Limb (tissue), 2 donors: Measurements from ENCODE around the gene KHSRP.
A peak's percentile ranks its signal among the peaks of the same experiment; 100 is the strongest.

Experiments
- DNase-seq, 2 donors: peaks; one replicate each; pipeline ENCODE4 v3.0.0-alpha.2; 2016; ENCODE audit errors: extremely low spot score in 2 of 2

The KHSRP gene

GRCh38 chr19:6424195-6424938, at the start of gene KHSRP:
KHSRP (minus strand) TSS chr19:6424811; CDS start chr19:6424701, 110 bp downstream.
- peak in 1 of 2 donors; percentile 68 for DNase-seq

GRCh38 chr19:6473647-6474046, 49.0 kb upstream of the KHSRP start:
- no peak for DNase-seq

GRCh38 chr19:6472713-6473112, 48.1 kb upstream of the KHSRP start:
- no peak for DNase-seq

- no peak for DNase-seq
These were observed 46.5 kb upstream of the KHSRP start for GRCh38 chr19:6471076-6471475.

DNA sequence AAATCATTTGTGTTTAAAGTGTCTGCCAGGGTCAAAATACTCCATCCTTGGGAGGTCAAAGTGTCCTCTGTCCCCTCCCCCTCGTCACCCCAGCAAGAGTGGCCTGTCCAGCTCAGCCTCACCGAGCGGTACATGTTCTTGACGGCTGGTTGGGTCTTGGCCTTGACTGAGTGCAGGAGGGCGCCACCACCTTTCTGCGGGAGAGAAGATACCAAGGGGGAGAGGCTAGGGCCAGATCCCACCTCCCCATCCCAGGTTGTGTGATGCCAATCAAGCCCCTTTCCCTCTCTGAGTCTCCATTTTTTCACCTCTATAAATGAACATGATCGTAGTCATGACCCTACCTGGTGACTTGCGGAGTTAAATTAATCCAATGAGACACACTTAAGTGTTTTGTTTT, 45.6 kb upstream of the KHSRP start:
- no peak for DNase-seq

DNA sequence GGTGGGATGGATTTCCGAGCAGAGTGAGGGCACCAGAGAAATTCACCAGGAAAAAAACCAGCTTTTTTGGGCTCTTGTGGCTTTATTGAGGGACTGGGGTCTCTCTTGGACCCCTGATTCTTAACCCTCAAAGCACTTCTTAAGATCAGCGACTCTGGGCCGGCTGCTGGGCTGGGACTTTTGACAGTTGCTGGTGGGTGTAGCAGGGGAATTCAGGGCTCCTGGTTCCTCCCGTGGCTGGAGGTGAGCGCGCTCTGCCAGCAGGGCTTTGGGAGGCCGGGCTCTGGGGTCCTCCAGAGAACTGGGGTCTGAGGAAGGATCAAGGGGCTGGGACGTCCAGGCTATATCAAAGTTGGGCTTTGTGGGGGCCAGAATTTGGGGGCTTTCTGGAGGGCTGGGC, 42.8 kb upstream of the KHSRP start:
- no peak for DNase-seq

DNA sequence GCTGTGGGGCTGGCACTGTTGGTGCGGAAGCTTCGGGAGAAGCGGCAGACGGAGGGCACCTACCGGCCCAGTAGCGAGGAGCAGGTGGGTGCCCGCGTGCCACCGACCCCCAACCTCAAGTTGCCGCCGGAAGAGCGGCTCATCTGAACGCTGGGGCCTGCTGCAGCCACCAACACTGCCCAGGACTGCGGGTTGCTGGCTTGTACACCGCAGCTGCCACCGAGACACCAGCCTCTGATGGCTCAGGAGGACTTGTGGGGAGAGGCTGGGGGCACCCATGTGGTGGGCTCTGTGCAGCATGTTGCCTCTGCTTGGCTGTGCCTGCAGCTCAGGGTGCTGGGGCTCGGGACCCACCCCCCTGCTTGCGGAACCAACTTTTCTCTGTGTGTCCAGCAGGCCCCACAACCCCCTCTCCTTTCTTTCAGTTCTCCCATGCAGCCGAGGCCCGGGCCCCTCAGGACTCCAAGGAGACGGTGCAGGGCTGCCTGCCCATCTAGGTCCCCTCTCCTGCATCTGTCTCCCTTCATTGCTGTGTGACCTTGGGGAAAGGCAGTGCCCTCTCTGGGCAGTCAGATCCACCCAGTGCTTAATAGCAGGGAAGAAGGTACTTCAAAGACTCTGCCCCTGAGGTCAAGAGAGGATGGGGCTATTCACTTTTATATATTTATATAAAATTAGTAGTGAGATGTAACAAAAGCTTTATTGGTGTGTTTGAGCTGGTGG, 42.1 kb upstream of the KHSRP start:
- no peak for DNase-seq

DNA sequence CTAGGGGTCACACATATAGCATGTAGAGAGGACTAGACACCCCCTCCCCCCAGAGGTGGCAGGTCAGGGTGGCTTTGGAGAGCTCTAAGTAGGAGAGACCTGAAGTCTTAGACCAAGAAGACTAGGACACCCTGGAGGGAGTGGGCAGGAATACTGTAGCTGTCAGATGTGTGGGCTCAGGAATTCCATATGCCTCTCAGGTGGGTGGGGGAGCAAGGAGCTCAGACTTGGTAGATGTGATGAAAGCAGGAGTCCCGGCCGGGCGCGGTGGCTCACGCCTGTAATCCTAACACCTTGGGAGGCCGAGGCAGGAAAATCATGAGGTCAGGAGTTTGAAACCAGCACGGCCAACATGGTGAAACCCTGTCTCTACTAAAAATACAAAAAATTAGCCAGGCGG, 41.1 kb upstream of the KHSRP start:
- DNase-seq, result no peak

DNA sequence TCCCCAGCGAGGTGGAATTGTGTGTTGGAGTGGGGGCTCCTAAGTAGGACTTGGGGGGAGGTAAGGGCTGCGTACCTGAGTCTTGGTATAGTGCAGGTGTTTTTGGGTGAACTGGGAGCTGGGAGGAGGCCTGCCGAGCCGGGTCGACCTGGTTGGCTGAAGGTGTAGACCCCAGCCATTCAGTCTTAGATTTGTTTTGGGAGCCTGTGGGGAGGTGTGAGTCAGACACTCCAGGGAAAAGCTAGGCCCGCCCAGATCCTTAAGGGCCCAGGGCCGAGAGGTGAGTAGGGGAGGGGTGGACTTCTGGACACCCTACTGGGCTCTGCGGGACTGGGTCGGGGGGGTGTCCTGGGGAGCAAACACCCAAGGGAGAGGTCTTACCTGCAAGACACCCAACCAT, 40.4 kb upstream of the KHSRP start:
- no peak for DNase-seq

DNA sequence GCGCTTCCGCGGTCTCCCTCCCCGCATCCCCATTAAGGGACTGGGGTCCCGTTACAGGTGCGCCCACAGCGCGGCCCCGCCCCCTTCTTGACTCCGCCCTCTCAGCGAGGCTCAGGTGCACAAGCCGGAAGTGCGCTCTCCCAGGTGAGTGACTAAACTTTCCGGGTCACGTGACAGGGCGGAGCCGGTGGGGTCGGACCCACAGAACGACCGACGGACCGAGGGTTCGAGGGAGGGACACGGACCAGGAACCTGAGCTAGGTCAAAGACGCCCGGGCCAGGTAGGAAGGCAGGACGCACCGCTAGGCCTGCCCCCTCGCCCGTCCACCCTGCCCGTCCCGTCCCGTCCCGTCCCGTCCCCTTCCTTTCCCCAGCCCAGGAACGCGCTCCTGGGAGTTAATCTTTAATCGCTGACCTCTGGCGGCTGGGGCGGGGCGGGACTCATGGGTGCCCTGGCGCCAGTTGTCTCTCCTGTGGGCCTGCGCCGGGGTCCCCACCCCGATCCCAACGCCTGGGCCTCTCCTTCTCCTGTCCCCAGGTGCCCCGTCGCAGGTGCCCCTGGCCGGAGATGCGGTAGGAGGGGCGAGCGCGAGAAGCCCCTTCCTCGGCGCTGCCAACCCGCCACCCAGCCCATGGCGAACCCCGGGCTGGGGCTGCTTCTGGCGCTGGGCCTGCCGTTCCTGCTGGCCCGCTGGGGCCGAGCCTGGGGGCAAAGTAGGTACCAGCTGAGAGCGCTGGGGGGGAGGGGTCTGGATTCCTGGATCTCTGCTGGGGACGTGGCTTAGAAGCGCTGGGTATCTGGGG, 39.7 kb upstream of the KHSRP start, which contains the start of gene CRB3:
TSS of gene CRB3 (plus strand) at position 202 of the 804 bp plus-strand sequence. CDS start at position 633, 431 bp downstream.
- DNase-seq, result no peak

DNA sequence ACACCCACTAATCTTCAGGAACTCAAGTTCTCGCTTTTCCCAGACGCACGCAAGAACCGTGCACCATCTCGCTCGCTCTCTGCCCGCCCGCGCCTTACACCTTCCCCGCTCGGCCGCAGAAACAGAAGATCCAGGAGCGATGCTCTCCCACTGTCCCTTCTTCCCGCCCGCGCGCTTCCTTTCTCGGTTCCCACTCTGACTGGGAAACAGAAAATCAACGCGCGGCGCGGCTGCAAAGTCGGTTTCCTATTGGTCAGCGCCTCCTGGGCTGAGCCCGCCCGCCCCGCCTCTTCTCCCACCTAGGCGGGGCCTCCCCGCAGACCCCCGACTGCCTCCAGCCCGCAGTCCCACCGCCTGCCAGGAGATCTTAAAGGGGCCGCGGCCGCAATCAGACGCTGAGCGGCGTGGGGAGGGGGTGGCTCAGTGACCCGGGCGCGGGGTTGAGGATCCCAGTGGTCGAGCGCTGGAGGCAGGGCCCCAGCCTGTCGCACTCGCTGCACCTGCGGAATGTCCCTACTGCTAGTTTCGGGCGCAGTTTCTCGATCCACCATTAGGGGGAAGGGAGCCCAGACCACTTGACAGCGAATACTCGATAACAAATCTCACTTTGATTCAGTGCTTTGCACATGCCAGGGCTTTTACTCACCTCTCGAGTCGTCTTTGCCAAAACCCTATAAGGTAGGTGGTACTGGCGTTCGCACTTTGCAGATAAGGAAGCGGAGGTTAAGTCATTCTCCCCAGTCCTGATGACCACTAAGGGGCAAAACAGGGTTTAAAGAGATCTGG, 35.7 kb upstream of the KHSRP start:
- peak; percentile 99 for DNase-seq

DNA sequence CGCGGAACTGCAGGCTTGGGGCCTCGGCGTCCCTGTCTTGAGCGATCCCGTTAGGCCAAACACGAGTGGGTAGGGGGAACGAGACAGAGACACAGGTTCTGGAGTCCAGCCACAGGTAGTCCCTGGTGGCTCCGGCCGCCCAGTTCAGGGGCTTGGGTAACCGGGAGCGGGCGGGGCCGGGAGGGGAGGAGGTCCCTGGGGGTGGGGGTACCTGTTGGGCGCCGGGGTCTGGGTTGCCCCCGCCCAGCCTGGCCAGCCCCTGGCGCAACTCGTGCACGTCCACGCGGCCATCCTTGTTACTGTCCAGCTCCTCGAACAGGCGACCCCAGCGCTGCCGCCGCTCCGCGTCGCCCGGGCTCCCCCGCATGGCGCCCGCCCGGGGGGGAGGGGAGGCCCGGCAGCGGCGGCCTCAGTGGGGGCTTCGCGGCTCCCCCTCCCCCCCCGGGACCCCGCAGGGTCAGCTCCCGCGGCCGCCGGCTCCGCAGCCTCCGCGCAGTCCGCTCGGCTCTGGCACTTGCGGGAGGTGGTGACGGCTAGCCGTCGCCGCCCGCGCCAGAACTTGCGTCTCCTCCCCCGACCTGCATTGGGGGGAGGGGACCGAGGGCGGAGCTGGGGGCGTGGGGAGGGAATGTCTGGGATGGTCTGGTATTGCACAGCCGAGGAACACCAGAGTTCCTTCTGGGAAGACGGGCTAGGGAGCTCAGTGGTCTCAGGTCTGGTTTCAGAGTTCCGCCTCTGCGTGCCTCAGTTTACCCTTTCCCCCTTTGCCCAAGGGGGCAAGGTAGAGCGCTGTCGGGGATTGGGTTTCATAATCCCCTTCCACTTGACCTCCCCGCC, 34.9 kb upstream of the KHSRP start, which contains the start of gene SLC25A23:
TSS of gene SLC25A23 (minus strand) at position 531 of the 837 bp plus-strand sequence. CDS start at position 367, 164 bp downstream.
- peak; percentile 74 to 90 for DNase-seq

DNA sequence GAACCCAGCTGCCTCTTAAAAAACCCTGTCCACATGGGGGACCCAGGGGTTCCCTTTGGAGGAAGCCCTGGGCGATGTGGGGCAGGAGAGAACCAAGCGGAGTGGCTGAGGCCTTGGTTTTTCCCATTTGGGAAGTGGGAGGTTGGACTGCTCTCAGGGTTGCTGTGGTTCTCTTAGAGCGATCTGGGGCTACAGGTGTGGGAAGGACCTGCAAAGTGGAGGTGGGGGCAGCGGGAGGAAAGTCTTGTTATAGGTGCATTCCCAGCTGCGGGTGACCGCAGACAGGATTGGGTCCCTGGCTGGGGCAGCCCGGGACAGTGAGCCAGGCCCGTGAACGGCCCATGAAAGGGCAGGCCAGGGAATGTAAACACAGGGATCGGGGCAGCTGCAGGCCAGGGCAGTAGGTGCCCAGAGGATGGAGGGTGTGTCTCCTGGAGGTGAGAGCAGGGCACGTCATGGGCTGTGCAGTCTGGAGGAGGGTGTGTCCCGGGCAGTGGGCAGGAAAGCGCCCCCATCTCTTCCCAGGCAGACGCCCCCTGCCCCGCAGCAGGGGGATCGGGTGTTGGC, 34.2 kb upstream of the KHSRP start:
- no peak for DNase-seq

DNA sequence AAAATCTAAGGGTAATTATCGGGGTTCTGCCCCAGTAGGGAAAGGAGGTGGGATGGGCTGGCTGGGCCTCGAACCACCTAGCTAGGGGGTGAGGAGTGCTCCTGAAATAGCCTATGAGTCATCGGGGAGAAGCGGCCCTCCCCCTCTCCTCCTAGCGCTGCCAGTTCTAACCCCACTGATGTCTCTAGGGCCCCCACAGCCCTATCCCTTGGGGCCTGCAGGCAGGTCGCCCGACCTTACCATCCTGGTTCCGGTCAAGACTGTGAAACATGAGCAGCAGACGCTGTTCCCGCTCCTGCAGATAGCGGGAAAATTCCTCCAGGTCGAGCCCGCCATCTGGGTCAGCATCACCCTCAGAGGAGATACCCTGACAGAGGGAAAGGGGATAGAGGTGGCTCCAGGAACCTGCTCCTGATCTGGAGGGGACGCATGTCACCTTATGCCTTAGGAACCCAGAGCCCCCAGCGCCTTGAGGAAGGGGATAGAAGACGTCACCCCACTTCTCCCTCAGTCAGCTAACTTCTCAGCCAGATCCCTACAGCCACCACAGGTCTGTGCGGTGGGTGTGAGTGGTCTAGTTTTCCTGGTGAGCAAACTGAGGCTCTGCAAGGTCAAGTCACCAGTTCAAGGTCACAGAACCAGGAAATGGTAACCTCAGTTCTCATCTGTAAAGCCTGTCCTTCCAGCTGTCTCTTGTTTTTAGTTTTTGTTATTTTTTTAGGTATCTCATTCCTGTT, 33.5 kb upstream of the KHSRP start:
- DNase-seq, result no peak

- no peak for DNase-seq
These were observed 31.3 kb upstream of the KHSRP start for GRCh38 chr19:6455924-6456323.

GRCh38 chr19:6453951-6454565, 29.4 kb upstream of the KHSRP start:
- DNase-seq, result no peak

DNA sequence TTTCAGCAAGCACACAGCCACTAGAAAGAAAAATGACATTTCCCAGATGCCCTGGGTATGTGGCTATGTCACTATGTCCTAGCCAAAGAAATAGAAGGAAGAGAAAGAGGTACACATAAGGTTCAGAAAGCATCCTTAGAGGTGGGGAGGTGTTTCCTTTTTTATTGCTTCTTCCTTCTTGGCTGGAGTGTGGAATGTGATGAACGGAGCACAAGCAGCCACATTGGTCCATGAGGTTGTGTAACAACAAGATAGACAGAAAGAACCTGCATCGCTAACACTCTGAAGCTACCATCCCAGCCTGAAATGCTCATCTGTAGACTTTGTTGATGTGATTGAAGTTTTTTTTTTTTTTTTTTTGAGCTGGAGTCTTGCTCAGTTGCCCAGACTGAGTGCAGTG, 28.3 kb upstream of the KHSRP start:
- DNase-seq, result no peak

GRCh38 chr19:6452223-6452614, 27.6 kb upstream of the KHSRP start:
- no peak for DNase-seq
